Activated naive CD4-positive, alpha-beta T cell treated with anti-CD3 and anti-CD28 coated beads for 36 hours (primary cell): ENCODE data around the gene AP4S1. TPM values are rescaled to one million over a fixed set of nuclear protein-coding genes. Genes with fewer than 3 reads are reported as not detected.

Source experiments
- CTCF ChIA-PET: fragments of 350-600 bp; sonication (Branson Sonifier 250); formaldehyde crosslinking; loops from one replicate; lab custom pipeline; 2021; ENCODE audit warnings: antibody characterized with exemption; lab: Charles Lee
- DNase-seq: peaks from one replicate; pipeline ENCODE4 v3.0.0-alpha.2; 2020
- H3K27ac Mint-ChIP-seq: one replicate; pipeline ENCODE4 v1.8.0; 2021; ENCODE audit warnings: mild to moderate bottlenecking, mixed read lengths
- H3K27me3 Mint-ChIP-seq: one replicate; pipeline ENCODE4 v1.8.0; 2021; ENCODE audit warnings: low read depth, mixed read lengths
- H3K36me3 Mint-ChIP-seq: one replicate; pipeline ENCODE4 v1.8.0; 2021; ENCODE audit warnings: low read depth, mixed read lengths
- H3K4me1 Mint-ChIP-seq: one replicate; pipeline ENCODE4 v1.8.0; 2021; ENCODE audit warnings: low read depth, mixed read lengths
- H3K4me3 Mint-ChIP-seq: one replicate; pipeline ENCODE4 v1.8.0; 2021; ENCODE audit warnings: mild to moderate bottlenecking, moderate library complexity, mixed read lengths
- H3K9me3 Mint-ChIP-seq: one replicate; pipeline ENCODE4 v1.8.0; 2021; ENCODE audit warnings: mixed read lengths
- intact Hi-C: fragments of 100-400 bp; cut with micrococcal nuclease; formaldehyde crosslinking; loops from one replicate; pipeline ENCODE4 v1.15.1; 2023
- total RNA-seq, 2 experiments: library from RNA; stranded (reverse); gene quantifications; one replicate each; pipeline ENCODE4 v1.2.3, GENCODE V29; 2021

AP4S1 gene
- total RNA-seq, 2 experiments from 2014 or later: 1.6 to 2.9 TPM

GRCh38 chr14:31010935-31011334, 14.5 kb upstream of the AP4S1 start:
- Mint-ChIP-seq H3K36me3 (peaks cover 12% of the 10 kb centered on the region), H3K9me3 (no peaks in the 10 kb centered on the region), H3K27ac (no peak overlapping the region), H3K27me3 (no peaks in the 10 kb centered on the region), H3K4me3 (no peak overlapping the region), H3K4me1 (peaks cover 7% of the 10 kb centered on the region)
- CTCF ChIA-PET: no interaction called here
- DNase-seq: no peak
- intact Hi-C loops: no loop called here

GRCh38 chr14:31013841-31014240, 11.6 kb upstream of the AP4S1 start:
- no peak for DNase-seq
- Mint-ChIP-seq H3K9me3 (no peaks in the 10 kb centered on the region), H3K27me3 (no peaks in the 10 kb centered on the region), H3K36me3 (peaks cover 9% of the 10 kb centered on the region), H3K4me3 (no peak overlapping the region), H3K27ac (no peak overlapping the region), H3K4me1 (peaks cover 10% of the 10 kb centered on the region)
- intact Hi-C loops: no loop called here
- CTCF ChIA-PET: interaction anchor here (0.6 to 0.7 kb wide), 2 partner anchors 18 to 69 kb away, joined by 3 read pairs; no protein-coding TSS in a partner anchor

DNA sequence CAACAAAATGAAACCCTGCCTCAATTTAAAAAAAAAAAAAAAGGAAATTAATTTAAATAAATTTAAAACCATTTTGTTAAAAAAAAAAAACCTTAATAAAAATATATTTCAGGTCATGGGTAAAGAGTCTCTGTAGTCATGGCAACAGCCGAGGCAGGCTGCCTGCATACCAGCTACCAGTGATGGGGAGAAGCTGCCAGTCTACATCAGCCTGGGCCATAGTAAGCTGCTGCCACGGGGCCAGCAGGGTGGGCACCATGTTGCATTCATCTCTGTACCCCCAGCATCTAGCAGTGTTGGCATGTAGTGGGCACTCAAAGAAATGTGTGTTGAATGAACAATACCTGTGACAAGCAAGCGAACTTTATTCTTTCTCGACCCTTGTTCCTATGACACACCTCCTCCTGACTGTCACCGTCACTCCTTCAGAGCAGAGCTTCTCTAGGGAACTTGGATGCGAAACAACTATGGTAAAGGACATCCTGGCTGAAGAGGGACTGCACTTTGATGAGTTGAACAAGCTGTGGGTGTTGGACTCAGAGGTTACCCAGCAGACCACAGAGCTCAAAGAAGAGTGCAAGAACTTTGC, 7.3 kb upstream of the AP4S1 start:
- H3K27ac Mint-ChIP-seq: no peak overlapping the region
- no peaks in the 10 kb centered on the region for H3K27me3 Mint-ChIP-seq
- no peak overlapping the region for H3K4me3 Mint-ChIP-seq

GRCh38 chr14:31020834-31021575, 4.4 kb upstream of the AP4S1 start:
- CTCF ChIA-PET: interaction anchor here (0.6 kb wide), 1 partner anchor 393 kb away, joined by 9 read pairs; no protein-coding TSS in a partner anchor
- no peak for DNase-seq
- no peak overlapping the region for H3K27ac Mint-ChIP-seq
- H3K27me3 Mint-ChIP-seq: no peaks in the 10 kb centered on the region
- H3K4me3 Mint-ChIP-seq: no peak overlapping the region
- H3K36me3 Mint-ChIP-seq: peaks cover 13% of the 10 kb centered on the region
- H3K4me1 Mint-ChIP-seq: peaks cover 34% of the 10 kb centered on the region
- no peaks in the 10 kb centered on the region for H3K9me3 Mint-ChIP-seq
- intact Hi-C loops: no loop called here

More for the DNA sequence above, 7.3 kb upstream of the AP4S1 start:
- CTCF ChIA-PET: interaction anchor here (0.6 to 0.7 kb wide), 2 partner anchors 29 to 434 kb away, joined by 3 to 4 read pairs; no protein-coding TSS in a partner anchor
- Mint-ChIP-seq H3K4me1 (peaks cover 21% of the 10 kb centered on the region), H3K36me3 (peaks cover 10% of the 10 kb centered on the region), H3K9me3 (no peaks in the 10 kb centered on the region)
- no peak for DNase-seq
- intact Hi-C loops: no loop called here

DNA sequence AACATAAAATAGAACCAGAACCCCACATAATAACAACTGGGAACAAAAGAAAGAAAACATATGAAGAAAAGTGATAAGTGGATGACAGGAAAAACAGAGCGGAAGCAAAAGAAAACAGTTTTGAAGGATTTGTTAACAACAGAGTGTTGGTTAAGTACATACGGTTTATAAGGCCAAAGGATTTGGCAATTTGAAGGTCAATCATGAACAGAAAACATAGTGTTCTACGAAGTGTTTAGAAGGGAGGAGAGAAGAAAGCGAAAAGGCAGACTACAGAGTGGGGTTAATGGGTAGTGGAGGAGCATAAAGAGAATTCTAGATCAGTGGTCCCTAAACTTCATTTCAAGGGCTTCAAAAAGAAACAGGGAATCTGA, 3.9 kb upstream of the AP4S1 start:
- Mint-ChIP-seq H3K4me1 (peaks cover 31% of the 10 kb centered on the region), H3K36me3 (peaks cover 13% of the 10 kb centered on the region), H3K27me3 (no peaks in the 10 kb centered on the region), H3K27ac (no peak overlapping the region), H3K4me3 (no peak overlapping the region), H3K9me3 (no peaks in the 10 kb centered on the region)
- intact Hi-C loops: no loop called here
- DNase-seq: no peak
- CTCF ChIA-PET: interaction anchor here (0.6 kb wide), 1 partner anchor 394 kb away, joined by 9 read pairs; no protein-coding TSS in a partner anchor

- H3K27ac Mint-ChIP-seq: no peak overlapping the region
- no peaks in the 10 kb centered on the region for H3K27me3 Mint-ChIP-seq
- no peak overlapping the region for H3K4me3 Mint-ChIP-seq
- peaks cover 13% of the 10 kb centered on the region for H3K36me3 Mint-ChIP-seq
- DNase-seq: no peak
- intact Hi-C loops: loop anchor here (2.0 kb wide), 1 partner anchor 176 kb away; no protein-coding TSS in a partner anchor
- no peaks in the 10 kb centered on the region for H3K9me3 Mint-ChIP-seq
- CTCF ChIA-PET: no interaction called here
- H3K4me1 Mint-ChIP-seq: peaks cover 37% of the 10 kb centered on the region
These were observed 3.1 kb upstream of the AP4S1 start for GRCh38 chr14:31022386-31022785.

DNA sequence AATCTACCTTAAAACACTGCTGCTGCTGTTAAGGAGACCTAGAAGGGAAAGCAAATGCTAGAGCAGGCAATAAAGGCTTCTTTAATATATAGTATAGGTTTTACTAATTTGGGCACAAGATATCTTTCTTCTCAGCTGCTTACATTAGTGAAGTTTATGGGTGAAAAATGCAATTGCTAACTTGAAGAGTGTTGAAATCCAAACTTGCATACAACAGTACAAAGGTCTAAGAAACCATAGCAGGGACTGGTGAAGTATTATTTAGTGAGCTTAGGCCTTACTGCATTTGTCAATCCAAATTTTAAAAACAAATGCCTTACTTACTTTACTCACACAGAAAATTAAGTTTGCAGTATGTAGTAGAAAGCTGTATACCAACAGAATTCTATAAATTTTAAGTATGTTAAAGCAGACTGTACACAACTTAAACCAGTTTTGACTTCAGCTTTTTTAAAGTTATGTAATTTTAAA, 1.4 kb upstream of the AP4S1 start:
- H3K27ac Mint-ChIP-seq: no peak overlapping the region
- DNase-seq: no peak
- peaks cover 47% of the 10 kb centered on the region for H3K4me1 Mint-ChIP-seq
- H3K4me3 Mint-ChIP-seq: peak overlapping the region; percentile 96
- no peaks in the 10 kb centered on the region for H3K9me3 Mint-ChIP-seq
- intact Hi-C loops: no loop called here
- H3K27me3 Mint-ChIP-seq: no peaks in the 10 kb centered on the region
- H3K36me3 Mint-ChIP-seq: peaks cover 9% of the 10 kb centered on the region
- CTCF ChIA-PET: interaction anchor here (0.7 to 1.5 kb wide), 5 partner anchors 8 to 44 kb away, joined by 3 to 4 read pairs (median 3); no protein-coding TSS in a partner anchor

DNA sequence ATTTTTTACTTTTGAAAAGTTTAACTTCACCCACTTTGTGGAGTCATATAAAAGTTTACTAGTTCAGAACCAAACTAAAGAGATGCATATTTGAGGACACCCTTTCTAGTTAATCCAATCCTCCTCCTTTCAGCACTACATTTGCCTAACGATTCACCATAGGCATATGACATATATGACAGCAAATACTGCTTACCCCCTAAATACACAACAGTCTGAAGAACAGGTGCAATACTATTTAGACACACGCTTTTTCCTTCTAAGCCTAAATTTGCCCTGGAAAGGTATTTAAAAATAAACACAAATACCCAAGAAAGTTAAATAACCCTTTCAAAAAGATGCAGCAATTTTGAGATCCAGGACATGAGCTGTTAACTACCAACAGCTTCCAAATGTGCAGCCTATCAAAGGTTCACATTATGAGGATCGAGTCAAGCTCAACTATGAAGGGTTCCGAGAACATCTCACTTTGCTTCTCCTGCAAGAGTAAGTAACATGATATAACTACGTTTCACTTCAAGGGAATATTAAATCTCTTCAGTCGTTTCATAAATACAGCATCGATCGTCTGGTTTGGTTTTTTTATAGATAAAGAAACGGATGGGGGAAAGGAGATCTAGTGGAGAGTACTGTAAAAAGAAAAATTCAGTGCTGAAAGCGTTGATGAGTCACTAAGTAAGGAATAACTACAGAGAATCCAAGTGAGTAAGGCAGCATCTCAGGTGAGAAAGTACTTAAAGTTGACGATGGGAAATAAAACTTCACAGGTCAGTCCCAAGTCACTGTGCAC, 677 bp upstream of the AP4S1 start:
- Mint-ChIP-seq H3K27ac (peak overlapping the region; percentile 88), H3K9me3 (no peaks in the 10 kb centered on the region), H3K36me3 (peaks cover 9% of the 10 kb centered on the region), H3K27me3 (no peaks in the 10 kb centered on the region), H3K4me3 (peak overlapping the region; percentile 96), H3K4me1 (peaks cover 54% of the 10 kb centered on the region)
- no peak for DNase-seq
- CTCF ChIA-PET: interaction anchor here (0.6 to 1.5 kb wide), 6 partner anchors 9 to 45 kb away, joined by 3 to 8 read pairs (median 4); no protein-coding TSS in a partner anchor
- intact Hi-C loops: loop anchor here (5.0 kb wide), 1 partner anchor 103 kb away; no protein-coding TSS in a partner anchor

- CTCF ChIA-PET: interaction anchor here (0.9 to 1.1 kb wide), 2 partner anchors 46 to 56 kb away, joined by 3 read pairs; no protein-coding TSS in a partner anchor
- Mint-ChIP-seq H3K27ac (peak within 1 kb of the TSS; percentile 96), H3K36me3 (peaks cover 7% of the 10 kb centered on the region), H3K27me3 (no peaks in the 10 kb centered on the region), H3K9me3 (no peaks in the 10 kb centered on the region), H3K4me3 (peak within 1 kb of the TSS; percentile 96), H3K4me1 (peaks cover 55% of the 10 kb centered on the region)
- intact Hi-C loops: loop anchor here (1.0 to 5.0 kb wide), 13 partner anchors 32 to 1177 kb away; partner anchors contain the start of genes DTD2, G2E3, NUBPL and RNU6-7
- DNase-seq: no peak
These were observed 614 bp downstream of the AP4S1 start, which contains the start of gene STRN3 for GRCh38 chr14:31026077-31026449. STRN3 (minus strand) TSS chr14:31026379; CDS start chr14:31026185, 194 bp downstream.

DNA sequence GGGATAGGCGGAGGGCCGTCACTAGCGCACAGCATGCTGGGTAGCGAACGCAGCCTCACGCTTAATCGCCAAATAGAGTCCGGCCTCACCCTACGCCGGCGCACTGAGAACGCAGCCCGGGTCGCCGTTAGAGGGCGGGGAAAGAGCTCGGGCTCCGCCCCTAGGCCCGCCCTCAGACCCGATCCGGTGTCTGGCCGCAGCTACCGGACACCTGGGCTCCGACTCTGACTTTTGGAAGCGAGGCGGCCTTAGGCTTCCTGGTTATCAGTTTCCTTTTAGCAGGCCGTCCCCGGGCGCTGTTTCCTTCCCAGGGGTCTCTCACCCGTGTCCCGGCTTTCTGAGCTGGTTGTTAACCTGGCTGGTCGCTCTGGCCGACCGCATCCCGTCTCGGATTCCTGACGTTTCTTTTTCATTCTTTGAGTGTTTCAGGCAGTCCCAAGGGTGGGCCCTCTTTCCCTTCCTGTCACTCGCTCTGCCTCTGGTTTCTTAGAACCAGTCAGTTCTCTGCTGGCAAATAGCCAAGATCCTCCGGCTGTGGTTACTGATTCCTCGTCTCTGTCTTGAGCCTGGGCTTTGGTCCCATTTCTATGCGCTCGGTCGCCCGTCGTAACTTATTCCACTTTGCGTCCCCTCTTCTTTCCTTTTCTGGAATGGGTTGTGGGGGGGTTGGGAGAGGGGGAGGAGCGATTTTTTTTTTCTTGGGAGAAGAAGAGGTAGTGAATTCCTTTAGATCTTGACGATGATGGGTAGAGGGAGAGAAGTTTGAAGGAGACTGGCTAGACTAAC, 1.2 kb downstream of the AP4S1 start:
- Mint-ChIP-seq H3K36me3 (peaks cover 3% of the 10 kb centered on the region), H3K4me1 (peaks cover 55% of the 10 kb centered on the region), H3K9me3 (no peaks in the 10 kb centered on the region), H3K4me3 (peak overlapping the region; percentile 96), H3K27me3 (no peaks in the 10 kb centered on the region), H3K27ac (peak overlapping the region; percentile 96)
- CTCF ChIA-PET: interaction anchor here (0.9 to 1.1 kb wide), 2 partner anchors 47 to 56 kb away, joined by 3 read pairs; no protein-coding TSS in a partner anchor
- intact Hi-C loops: loop anchor here (1.0 to 5.0 kb wide), 13 partner anchors 32 to 1176 kb away; partner anchors contain the start of genes DTD2, G2E3, NUBPL and RNU6-7
- peak; percentile 92 for DNase-seq

GRCh38 chr14:31027847-31028246, 2.4 kb downstream of the AP4S1 start:
- H3K36me3 Mint-ChIP-seq: peaks cover 3% of the 10 kb centered on the region
- H3K9me3 Mint-ChIP-seq: no peaks in the 10 kb centered on the region
- H3K27ac Mint-ChIP-seq: no peak overlapping the region
- no peak for DNase-seq
- intact Hi-C loops: loop anchor here (2.0 to 5.0 kb wide), 5 partner anchors 99 to 1175 kb away; partner anchors contain the start of genes NUBPL, RNU6-7 and RNU6-8
- no peaks in the 10 kb centered on the region for H3K27me3 Mint-ChIP-seq
- peaks cover 61% of the 10 kb centered on the region for H3K4me1 Mint-ChIP-seq
- CTCF ChIA-PET: no interaction called here
- H3K4me3 Mint-ChIP-seq: no peak overlapping the region
